ENCODE results near the gene CCL20.
A peak's percentile ranks its signal among the peaks of the same experiment; 100 is the strongest.

The CCL20 gene

GRCh38 chr2:227804975-227805374 lies 8.7 kb upstream of the CCL20 start:
- DNase-seq = no peak

DNA sequence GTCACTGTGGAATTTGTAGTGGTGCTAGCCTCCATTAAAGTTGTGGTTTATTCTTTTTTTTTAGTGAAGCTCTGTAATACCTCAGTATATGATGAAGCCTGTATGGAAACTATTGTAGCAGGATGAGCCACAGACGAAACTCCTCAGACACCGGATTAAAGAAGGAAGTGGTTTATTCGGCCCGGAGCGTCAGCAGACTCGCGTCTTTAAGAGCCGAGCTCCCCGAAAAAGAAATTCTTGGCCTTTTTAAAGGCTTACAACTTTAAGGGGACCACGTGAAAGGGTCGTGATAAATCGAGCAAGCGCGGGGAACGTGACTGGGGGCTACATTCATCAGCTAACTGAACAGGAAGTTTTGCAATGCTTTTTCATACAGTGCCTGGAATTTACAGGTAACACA lies 8.1 kb upstream of the CCL20 start:
- DNase-seq = no peak

GRCh38 chr2:227808936-227809335 lies 4.7 kb upstream of the CCL20 start:
- DNase-seq = no peak

- no peak for DNase-seq
Measured at GRCh38 chr2:227812001-227812400, 1.6 kb upstream of the CCL20 start.

- no peak for DNase-seq
Measured at GRCh38 chr2:227813229-227813561, 447 bp upstream of the CCL20 start.

DNA sequence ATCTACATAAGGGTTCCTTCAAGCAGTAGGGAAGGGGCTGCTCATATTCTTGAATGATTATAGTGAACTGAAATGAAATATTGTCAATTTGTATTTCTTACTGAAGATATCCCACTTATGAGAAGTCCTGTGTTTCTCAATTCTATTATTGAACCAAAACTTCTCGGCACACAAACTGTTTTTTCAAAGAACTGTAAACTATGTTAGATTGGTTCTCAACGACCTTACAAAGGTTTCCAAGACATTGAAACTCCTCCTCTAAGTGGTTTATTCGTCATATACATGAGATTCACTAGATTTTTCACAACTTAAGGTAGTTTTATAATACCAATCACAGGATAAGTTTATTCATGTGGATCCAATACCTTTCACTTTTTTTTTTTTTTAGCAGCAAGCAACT lies 1.4 kb downstream of the CCL20 start:
- no peak for DNase-seq

- DNase-seq = no peak
Measured at GRCh38 chr2:227816507-227817294, 3.1 kb downstream of the CCL20 start.

GRCh38 chr2:227817336-227817735 lies 3.7 kb downstream of the CCL20 start:
- no peak for DNase-seq

- peak; percentile 32 for DNase-seq
Measured at GRCh38 chr2:227817850-227818674, 4.4 kb downstream of the CCL20 start.

DNA sequence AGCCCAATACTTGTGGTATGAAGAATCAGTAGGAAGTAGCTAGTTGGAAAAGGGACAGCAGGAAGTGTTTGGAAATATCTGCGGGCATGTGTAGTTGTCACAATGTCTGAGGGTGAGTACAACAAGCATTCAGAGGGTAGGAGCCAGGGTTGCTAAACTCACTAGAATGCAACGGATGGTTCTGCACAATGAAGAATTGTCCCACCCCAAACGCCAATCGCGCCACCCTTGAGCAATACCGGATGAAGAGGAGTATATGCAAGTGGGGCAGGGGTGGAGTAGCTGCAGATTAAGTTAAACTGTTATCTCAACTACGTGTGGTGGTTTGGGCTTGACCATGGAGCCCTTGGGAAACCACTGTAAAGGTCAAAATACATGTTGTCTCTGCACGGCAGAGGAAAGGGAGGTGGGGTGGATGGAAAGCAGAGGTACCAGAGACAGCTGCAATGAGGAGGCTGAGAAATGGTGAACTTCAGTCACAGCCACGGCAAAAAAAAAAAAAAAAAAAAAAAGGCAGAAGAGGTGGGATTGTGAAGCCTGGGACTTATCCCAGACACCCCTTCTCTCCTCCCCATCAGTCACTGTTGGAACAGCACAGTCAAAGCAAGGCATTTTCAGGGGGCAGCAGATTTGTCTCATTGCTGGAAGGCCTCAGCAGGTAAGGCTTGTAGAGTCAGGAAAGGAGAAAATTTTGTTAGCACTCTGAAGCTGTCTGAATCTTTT lies 5.2 kb downstream of the CCL20 start:
- DNase-seq = no peak

- no peak for DNase-seq
Measured at GRCh38 chr2:227819398-227819697, 5.7 kb downstream of the CCL20 start.

GRCh38 chr2:227821043-227821942 lies 7.7 kb downstream of the CCL20 start:
- DNase-seq = no peak

DNA sequence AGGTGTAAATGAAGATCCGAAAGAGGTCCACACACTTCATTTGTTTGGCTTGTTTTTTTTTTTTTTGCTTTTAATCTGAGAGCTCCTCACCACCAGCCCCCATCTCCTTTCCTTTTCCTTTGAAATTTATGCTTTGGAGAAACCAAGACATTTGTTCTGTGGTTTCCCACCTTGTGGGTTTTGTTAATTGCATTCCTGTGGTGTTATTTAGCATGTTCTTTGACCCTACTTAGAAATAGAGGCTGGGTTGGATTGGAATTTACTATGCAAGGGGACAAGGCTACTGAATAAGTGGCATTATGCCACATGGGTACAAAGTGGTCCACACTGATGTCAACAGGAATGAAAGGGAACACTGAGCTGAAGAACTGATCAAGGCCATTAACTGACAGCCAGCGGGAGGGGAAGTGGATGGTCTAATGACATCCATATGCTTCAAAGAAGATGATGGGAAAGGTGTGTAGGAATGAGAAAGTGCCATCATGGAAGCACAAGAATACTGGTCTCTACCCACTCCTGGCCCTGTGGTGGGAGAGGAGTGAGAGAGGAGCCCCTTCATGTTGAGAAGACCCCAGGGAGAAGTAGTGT lies 8.9 kb downstream of the CCL20 start:
- no peak for DNase-seq

DNA sequence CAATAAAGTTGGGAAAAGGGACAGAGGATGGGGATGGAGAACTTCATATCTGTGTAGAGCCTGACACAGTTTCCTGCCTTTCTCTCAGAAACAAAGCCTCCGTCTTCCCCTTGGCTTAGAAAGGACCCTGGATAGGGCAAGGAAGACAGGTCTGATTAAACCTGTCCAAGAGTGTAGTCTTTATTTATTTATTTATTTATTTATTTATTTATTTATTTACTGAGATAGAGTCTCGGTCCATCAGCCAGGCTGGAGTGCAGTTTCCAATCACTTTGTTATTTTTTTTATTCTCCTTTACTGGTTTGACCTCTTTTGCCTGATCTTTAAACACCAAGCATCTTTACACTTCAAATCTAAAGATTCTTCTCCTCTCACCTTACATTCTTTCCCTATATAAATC lies 10.3 kb downstream of the CCL20 start:
- DNase-seq = no peak

DNA sequence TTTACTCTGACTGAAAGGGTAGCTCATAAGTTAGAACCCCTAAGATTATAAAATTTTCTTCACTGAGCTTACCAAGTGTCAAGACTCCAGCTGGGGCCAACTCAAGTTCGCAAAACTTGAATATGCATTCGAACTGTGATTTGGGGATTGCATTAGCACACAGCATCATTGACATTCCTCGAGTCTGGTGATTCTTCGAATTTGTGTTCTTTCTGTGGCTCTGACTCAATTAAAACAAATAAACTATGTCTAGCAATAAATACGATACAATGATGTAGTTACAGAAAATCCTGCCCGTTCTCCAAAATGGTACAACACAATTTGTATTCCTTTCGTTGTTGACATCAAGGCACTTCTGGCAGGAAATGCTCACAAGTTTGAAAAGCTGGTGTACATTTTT lies 11.1 kb downstream of the CCL20 start:
- no peak for DNase-seq

GRCh38 chr2:227826019-227826521 lies 12.4 kb downstream of the CCL20 start:
- no peak for DNase-seq

DNA sequence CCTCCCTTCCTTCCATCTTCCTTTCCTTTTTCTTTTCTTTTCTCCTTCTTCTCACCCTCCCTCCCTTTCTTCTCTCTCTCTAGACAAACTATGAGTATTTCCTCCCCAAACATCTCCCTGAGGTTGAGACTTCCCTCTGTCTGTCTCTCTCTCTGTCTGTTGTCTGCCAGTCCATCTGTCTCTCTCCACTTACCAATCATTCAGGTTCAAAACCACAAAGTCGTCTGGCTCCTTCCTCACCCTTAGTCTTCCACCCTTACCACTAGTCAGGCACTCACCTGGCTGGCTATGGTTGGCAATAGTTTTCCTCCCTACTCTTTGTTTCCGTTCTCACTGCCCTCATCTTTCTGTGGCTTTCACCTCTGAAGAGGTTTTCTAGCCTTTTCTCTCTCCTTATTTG lies 12.9 kb downstream of the CCL20 start:
- DNase-seq = no peak

- DNase-seq = no peak
Measured at GRCh38 chr2:227827143-227827542, 13.5 kb downstream of the CCL20 start.

DNA sequence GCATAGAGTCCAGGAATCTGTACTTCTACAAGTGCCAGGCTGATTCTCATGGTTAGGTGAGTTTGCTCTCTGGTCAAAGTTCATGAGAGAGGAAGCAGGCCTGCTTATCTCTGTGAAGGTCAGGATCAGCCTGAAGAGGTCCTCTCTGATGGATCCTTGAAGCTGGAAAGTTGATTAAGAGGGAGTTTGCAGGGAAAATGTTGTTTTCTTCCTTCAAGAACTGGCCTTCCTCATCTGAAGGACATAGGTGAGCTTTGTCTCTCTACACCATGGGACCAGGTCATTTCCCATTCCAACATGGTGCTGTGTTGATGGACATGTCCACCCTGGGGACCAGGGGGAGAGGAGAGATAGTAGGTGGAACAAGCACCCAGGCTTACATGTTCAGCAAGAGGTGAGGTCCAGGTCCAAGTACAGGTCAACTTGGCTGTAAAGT lies 14.9 kb downstream of the CCL20 start:
- DNase-seq = no peak

DNA sequence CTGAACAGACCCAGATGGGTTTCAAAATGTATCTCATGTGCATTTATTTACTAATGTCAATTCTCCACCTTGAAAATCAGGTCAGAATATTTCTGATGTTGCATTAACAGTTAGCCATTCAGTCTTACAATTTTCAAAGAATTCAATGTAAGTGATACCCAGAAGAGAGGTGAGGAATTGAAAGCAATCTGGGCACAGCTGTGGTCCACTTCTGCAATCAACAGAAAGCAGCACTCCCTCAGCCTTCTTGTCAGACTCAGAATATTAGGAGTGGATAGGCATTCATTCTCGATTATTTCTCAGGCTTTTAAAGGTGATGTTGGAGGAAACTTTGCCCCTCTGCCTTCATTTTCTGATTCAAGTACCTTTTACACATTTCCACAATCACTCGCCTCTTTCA lies 15.7 kb downstream of the CCL20 start:
- DNase-seq = no peak

GRCh38 chr2:227834423-227834822 lies 20.8 kb downstream of the CCL20 start:
- no peak for DNase-seq

GRCh38 chr2:227834916-227835650 lies 21.4 kb downstream of the CCL20 start:
- DNase-seq = no peak

Data from NCI-H69 (cell line).